Lung (tissue), 12 donors: ENCODE measurements around the gene MRPL47. TPM values are rescaled to one million over a fixed set of nuclear protein-coding genes. Genes with fewer than 3 reads are reported as not detected.
A peak's percentile ranks its signal among the peaks of the same experiment; 100 is the strongest.

ENCODE experiments used
- ATAC-seq: fragments of 200-7000 bp; cut with Tn5 transposase; one replicate; pipeline ENCODE4 v1.9.1; 2020; ENCODE audit warnings: moderate number of reproducible peaks; ENCODE audit not compliant: insufficient read depth, low FRiP score
- DNase-seq, 3 donors: peaks; one replicate each; pipeline ENCODE4 v3.0.0-alpha.2; 2013 to 2017
- H3K27ac ChIP-seq, 2 donors: one replicate each; pipeline ENCODE4 v1.5.1; 2013; ENCODE audit warnings: mild to moderate bottlenecking in 2 of 2, moderate library complexity in 2 of 2, control low read depth in 1 of 2, inconsistent platforms in 1 of 2, low read depth in 1 of 2, low read length in 1 of 2
- H3K27me3 ChIP-seq, 3 donors: one replicate each; pipeline ENCODE4 v1.5.1; 2013; ENCODE audit warnings: low read length in 2 of 3; ENCODE audit not compliant: control insufficient read depth in 3 of 3, insufficient read depth in 3 of 3
- H3K36me3 ChIP-seq, 4 donors: one replicate each; pipeline ENCODE4 v1.5.1; 2013; ENCODE audit warnings: low read length in 4 of 4, mild to moderate bottlenecking in 1 of 4, moderate library complexity in 1 of 4; ENCODE audit not compliant: control insufficient read depth in 4 of 4, insufficient read depth in 4 of 4
- H3K4me1 ChIP-seq, 5 donors: one replicate each; pipeline ENCODE4 v1.5.1; 2013; ENCODE audit warnings: low read length in 5 of 5, mild to moderate bottlenecking in 2 of 5, moderate library complexity in 1 of 5; ENCODE audit not compliant: control insufficient read depth in 5 of 5, insufficient read depth in 5 of 5
- H3K4me3 ChIP-seq: one replicate; pipeline ENCODE4 v1.5.1; 2013; ENCODE audit warnings: mild to moderate bottlenecking, control low read depth, moderate library complexity
- H3K9ac ChIP-seq, 2 donors: one replicate each; pipeline ENCODE4 v1.5.1; 2013; ENCODE audit warnings: low read length in 2 of 2, control low read depth in 1 of 2; ENCODE audit not compliant: insufficient read depth in 1 of 2
- H3K9me3 ChIP-seq, 4 donors: one replicate each; pipeline ENCODE4 v1.5.1; 2013; ENCODE audit warnings: low read length in 3 of 4, mild to moderate bottlenecking in 1 of 4, moderate library complexity in 1 of 4; ENCODE audit not compliant: control insufficient read depth in 4 of 4, insufficient read depth in 3 of 4
- WGBS, 2 donors: extraction: QIAGEN DNeasy Blood & Tissue Kit; methylation state at CpG; one replicate each; pipeline ENCODE4 v1.1.7; 2013; 5-methylcytosine and 5-hydroxymethylcytosine counted together
- polyA plus RNA-seq, 2 donors: library from polyadenylated mRNA; stranded (reverse); fragments of 200-250 nt; gene quantifications; one replicate each; pipeline ENCODE4 v1.2.1, GENCODE V29; 2013
- total RNA-seq, 2 donors: library from RNA; depleted of rRNA in 1 of 2; stranded (reverse); fragments of >200 nt in 1 of 2; gene quantifications; one replicate each; pipeline ENCODE4 v1.2.1, GENCODE V29; 2014 to 2021
- TF ChIP-seq, protein P1 (sequence below): IDR thresholded peaks from 2 replicates; pipeline ENCODE4 v1.5.1; 2012; ENCODE audit warnings: mild to moderate bottlenecking; ENCODE audit errors: control extremely low read depth, extremely low read depth
- donor health status: control.
- donor health status: control.
- donor health status: Bipolar disorder and iron deficiency.
- donor health status: healthy.
- donor health status: DM: yes; HTN: yes; CAD: no.

Gene MRPL47
- total and polyA plus RNA-seq, 4 donors, result 24.3 to 92.8 (median 28.8) TPM

DNA sequence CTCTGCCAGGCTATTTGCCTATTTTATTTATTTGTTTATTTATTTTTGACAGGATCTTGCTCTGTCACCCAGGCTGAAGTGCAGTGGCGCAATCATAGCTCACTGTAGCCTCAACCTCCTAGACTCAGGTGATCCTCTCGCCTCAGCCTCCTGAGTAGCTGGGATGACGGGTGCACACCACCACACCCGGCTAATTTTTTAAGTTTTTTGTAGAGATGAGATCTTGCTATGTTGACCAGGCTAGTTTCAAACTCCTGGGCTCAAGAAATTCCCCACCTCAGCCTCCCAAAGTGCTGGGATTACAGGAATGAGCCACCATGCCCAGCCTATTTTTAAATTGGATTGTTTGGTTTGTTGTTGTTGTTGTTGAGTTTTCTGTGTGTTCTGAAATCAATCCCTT is 5.6 kb upstream of the MRPL47 start:
- TF ChIP-seq, protein P1, sequence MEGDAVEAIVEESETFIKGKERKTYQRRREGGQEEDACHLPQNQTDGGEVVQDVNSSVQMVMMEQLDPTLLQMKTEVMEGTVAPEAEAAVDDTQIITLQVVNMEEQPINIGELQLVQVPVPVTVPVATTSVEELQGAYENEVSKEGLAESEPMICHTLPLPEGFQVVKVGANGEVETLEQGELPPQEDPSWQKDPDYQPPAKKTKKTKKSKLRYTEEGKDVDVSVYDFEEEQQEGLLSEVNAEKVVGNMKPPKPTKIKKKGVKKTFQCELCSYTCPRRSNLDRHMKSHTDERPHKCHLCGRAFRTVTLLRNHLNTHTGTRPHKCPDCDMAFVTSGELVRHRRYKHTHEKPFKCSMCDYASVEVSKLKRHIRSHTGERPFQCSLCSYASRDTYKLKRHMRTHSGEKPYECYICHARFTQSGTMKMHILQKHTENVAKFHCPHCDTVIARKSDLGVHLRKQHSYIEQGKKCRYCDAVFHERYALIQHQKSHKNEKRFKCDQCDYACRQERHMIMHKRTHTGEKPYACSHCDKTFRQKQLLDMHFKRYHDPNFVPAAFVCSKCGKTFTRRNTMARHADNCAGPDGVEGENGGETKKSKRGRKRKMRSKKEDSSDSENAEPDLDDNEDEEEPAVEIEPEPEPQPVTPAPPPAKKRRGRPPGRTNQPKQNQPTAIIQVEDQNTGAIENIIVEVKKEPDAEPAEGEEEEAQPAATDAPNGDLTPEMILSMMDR, result no peak
- Histone ChIP-seq H3K27ac (no peak overlapping the region), H3K9ac (no peak overlapping the region), H3K9me3 (no peaks in the 10 kb centered on the region), H3K36me3 (peaks cover 0 to 8% (median 2%) of the 10 kb centered on the region in 4 donors), H3K4me1 (peaks cover 0 to 8% (median 0%) of the 10 kb centered on the region in 5 donors), H3K4me3 (no peak overlapping the region), H3K27me3 (no peaks in the 10 kb centered on the region)
- DNase-seq, result no peak
- WGBS, 2 donors, result 96 to 98% methylated on average over 4 of the region's 4 CpGs
- no peak for ATAC-seq

DNA sequence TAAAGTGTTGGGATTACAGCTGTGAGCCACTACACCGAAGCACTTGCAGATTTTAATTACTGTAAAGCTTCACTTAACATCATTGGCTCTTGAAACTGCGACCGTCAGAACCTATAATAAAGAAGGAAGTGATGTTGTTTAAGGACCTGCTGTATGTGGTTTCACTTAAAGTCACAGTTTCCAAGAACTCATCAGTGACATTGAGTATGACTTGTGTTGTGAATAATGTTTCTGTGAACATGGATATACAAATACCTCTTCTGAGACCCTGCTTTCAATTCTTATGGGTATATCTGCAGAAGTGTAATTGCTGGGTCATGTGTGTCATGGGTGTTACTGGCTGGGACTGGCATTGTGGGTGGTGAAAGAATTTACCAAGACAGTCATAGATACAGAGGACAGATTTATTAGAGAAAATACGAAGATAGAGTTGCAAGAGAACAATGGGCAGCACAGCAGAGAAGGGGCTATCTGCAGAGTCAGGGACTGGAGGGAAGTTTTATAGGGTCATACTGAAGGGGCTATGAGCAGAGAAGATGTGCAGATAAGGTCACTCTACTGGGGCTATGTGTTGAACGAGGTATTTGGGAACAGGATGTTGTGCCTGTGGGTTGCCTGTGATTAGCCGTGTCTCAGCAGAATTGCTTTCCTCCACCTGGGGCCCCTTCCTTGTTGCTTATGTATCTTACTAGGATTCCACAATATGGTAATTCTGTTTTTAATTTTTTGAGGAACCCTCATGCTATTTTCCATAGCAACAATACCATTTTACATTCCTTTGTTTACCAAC is 4.7 kb upstream of the MRPL47 start:
- no peaks in the 10 kb centered on the region for H3K27me3 ChIP-seq
- DNase-seq (peak in 1 of 3 donors; percentile 3), ATAC-seq (no peak)
- TF ChIP-seq, protein P1, result no peak
- no peak overlapping the region for H3K4me3 ChIP-seq
- WGBS, 2 donors, result 26 to 54% methylated on average over 6 of the region's 6 CpGs
- peaks cover 0 to 8% (median 4%) of the 10 kb centered on the region in 4 donors for H3K36me3 ChIP-seq
- no peak overlapping the region for H3K9ac ChIP-seq
- H3K9me3 ChIP-seq, result no peaks in the 10 kb centered on the region
- H3K27ac ChIP-seq, result no peak overlapping the region
- peaks cover 0 to 8% (median 0%) of the 10 kb centered on the region in 5 donors for H3K4me1 ChIP-seq

DNA sequence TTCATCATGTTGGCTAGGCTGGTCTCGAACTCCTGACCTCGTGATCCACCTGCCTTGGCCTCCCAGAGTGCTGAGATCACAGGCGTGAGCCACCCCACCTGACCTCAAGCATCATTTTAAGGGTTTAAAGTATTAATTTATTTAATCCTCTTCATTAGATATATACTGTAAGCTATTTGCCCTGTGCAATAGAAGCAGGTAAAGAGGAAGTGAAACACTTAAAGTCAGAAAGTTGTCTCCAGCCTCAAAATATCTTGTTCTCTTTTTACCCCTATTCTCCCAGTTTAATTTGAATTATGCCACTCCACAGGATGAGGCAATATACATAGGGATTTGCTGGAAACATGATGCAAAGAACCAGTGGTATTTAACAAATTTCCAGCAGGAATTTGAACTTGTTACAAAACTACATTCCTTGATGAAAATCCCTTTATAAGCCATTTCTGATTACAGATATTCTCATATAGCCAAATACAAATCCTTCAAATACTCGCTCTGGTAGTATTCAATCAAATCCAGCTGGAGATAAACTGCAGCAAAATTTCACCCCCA is 2.2 kb upstream of the MRPL47 start:
- Histone ChIP-seq H3K27me3 (no peaks in the 10 kb centered on the region), H3K27ac (no peak overlapping the region), H3K4me1 (peaks cover 0 to 11% (median 6%) of the 10 kb centered on the region in 5 donors), H3K9me3 (no peaks in the 10 kb centered on the region), H3K36me3 (peaks cover 0 to 12% (median 6%) of the 10 kb centered on the region in 4 donors), H3K4me3 (no peak overlapping the region), H3K9ac (no peak overlapping the region)
- TF ChIP-seq, protein P1, result no peak
- ATAC-seq (no peak), DNase-seq (no peak)
- 94% methylated on average over 4 of the region's 4 CpGs for WGBS, 2 donors
